T47D (cell line): ENCODE measurements around the gene NEUROG3.

Source experiments
- DNase-seq, 2 experiments: peaks; one replicate each; pipeline versions ENCODE4 v3.0.0 to v3.0.0-alpha.2; 2011 to 2012; ENCODE audit warnings: low read depth in 1 of 2, low spot score in 1 of 2
- JUND ChIP-seq: IDR thresholded peaks from 2 replicates; pipeline ENCODE4 v1.6.1; 2012; ENCODE audit warnings: low read depth
- in situ Hi-C: cut with HindIII; loops from 2 replicates; pipeline ENCODE4 v1.10.0; 2016; ENCODE audit warnings: low sequenced_read_pairs, low pct_unique_long_range_greater_than_20kb

The NEUROG3 gene

GRCh38 chr10:69579464-69580060, 6.3 kb upstream of the NEUROG3 start:
- DNase-seq: no peak
- in situ Hi-C loops: no loop called here
- TF ChIP-seq JUND: no peak

DNA sequence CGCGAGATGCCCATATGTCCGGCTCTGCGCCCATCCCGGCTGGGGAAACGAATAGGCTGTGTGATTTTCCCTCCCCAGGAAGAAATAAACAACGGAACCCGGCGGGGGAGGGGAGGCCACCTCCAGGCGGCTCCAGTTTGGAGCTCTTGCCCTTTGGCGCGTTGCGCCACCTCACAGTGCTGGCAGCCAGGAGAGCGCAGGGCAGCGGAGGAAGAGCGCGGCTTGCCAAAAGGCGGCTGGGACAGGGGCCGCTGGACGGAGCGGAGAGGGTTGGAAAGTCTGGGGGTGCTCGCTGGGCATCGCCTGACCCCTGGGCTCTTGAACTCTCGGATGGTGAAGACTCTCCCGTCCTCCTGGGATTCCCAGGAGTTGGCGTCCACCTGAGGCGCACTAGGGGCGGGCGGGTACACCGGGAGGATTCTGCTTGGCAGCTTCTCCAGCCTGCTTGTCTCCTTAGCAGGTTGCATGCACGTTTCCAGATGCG, 5.3 kb upstream of the NEUROG3 start:
- in situ Hi-C loops: no loop called here
- no peak for TF ChIP-seq JUND
- no peak for DNase-seq

- DNase-seq: no peak
- in situ Hi-C loops: no loop called here
- TF ChIP-seq JUND: no peak
These were observed 4.3 kb upstream of the NEUROG3 start for GRCh38 chr10:69577268-69578232.

GRCh38 chr10:69576334-69577011, 3.3 kb upstream of the NEUROG3 start:
- no peak for DNase-seq
- in situ Hi-C loops: no loop called here
- no peak for TF ChIP-seq JUND

- no peak for DNase-seq
- TF ChIP-seq JUND: no peak
- in situ Hi-C loops: no loop called here
These were observed 2.0 kb upstream of the NEUROG3 start for GRCh38 chr10:69575164-69575722.

DNA sequence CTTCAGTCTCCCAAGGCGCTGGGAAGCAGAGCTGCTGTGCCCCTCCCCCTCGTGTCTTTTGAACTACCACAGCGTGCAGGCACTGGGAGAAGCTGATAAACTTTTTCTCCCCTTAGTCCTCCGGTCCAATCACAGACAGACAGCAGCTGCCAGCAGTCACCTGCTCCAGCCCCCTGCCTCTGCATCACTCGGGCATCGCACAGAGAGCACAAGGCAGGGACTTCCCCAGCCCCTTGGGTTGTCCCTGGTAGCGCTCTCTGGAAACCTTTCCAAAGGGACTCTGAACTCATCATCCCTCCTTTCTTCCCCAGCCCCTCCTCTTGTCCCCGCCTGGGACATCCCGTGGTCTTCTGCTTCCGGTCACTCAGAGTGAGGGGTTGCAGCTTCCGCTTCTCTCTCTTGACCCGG, 1.4 kb upstream of the NEUROG3 start:
- no peak for TF ChIP-seq JUND
- DNase-seq: no peak
- in situ Hi-C loops: no loop called here

GRCh38 chr10:69572159-69573055, 815 bp downstream of the NEUROG3 start:
- DNase-seq: no peak
- in situ Hi-C loops: no loop called here
- TF ChIP-seq JUND: no peak

DNA sequence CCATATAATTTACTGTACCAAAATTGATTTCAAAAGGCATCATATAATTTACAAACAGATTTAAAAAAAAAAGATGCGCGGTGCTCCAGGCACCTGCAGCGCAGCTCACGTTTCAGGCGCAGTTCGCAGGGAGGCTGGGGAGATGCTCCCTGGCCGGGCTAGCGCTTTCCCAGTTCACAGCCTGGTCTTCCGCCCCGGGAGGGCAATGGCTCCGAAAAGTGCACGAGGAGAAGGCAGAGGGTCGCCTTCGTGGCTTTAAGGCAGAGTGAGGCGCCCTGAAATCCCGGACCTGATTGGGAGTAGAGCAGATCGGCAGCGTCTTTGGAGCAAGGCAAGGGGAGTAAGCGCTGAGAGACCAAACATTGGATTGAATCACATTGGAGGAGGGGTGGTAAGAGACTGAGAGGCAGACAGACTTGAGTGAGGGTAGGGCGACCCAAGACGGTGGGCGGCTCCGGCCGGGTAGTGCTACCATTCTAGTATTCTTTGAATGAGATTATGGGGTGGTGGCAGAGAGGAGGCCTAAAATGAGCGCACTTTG, 1.5 kb downstream of the NEUROG3 start:
- no peak for TF ChIP-seq JUND
- no peak for DNase-seq
- in situ Hi-C loops: no loop called here

DNA sequence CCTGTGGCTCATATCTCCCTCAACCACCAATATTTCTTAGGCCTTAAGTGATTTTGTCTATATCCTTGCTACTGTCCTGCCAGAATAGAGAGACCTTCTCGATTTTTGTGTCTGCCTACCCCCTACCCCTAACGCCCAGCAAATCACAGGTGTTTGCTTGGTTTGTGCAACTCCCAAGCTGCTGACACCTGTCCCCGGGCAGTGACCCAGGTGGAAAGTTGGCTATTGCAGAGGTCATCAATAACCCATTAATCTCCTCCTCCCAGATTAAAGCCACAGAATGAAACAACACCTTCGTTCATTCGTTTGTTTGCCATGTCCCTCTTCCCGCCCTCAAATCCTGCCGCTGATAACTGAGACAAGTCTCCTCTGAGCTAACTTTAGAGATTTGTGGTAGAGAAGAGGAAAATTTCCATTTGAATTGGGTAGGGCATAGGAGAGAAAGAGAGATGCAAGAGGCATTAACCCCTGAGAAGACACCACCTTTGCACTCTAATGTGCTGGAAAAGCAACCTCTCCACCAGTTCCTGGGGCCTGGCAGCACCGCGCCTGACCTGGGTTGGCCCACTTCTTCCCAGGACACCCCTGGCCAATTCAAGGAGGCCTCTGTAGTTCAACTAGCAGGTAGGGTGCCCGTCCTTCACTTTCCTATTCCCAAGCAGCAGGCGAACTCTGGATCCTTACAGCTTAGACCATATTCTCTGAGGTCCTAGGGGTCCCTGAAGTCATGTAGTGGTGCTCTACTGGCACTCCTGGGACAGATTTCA, 3.0 kb downstream of the NEUROG3 start:
- in situ Hi-C loops: no loop called here
- no peak for TF ChIP-seq JUND
- no peak for DNase-seq

DNA sequence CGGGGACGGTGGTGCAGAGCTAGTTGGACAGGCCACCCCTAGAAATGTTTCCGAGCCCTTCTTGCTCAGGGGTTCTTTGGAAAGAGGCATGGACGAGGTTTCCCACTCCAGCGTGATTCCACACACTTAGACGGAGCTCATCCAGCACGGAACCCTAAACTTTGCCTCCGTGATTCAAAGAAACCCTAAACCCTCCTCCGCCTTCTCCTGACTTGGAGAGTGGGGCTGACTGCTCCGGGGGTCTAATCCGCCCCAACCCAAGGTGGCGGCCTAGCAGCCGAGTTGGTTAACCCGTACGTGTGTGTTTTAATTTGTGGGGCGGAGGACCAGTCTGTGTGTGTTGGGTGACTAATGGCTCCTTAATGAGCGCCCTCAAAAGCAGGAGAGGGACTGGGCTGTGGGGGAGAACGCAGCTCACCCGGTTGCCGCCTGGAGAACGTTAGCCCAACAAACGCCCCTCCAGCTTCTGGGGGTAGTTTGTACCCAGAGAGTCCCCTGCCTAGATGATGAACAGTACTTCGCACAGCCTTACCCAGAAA, 3.8 kb downstream of the NEUROG3 start:
- in situ Hi-C loops: no loop called here
- no peak for TF ChIP-seq JUND
- DNase-seq: no peak
